Immature natural killer cell (primary cell): ENCODE results near the gene PALLD. TPM values are rescaled to one million over a fixed set of nuclear protein-coding genes. Genes with fewer than 3 reads are reported as not detected.

ENCODE experiments used
- DNase-seq, 3 donors: peaks; one replicate each; pipeline ENCODE4 v3.0.0; 2022; ENCODE audit warnings: mixed read lengths in 1 of 3
- H3K27ac Mint-ChIP-seq, 6 donors: one replicate each; pipeline ENCODE4 v1.8.0; 2020; ENCODE audit warnings: mixed read lengths in 6 of 6, mild to moderate bottlenecking in 5 of 6, inconsistent platforms in 4 of 6, moderate library complexity in 3 of 6
- H3K27me3 Mint-ChIP-seq, 3 donors: one replicate each; pipeline ENCODE4 v1.8.0; 2020 to 2021; ENCODE audit warnings: low read depth in 3 of 3, mild to moderate bottlenecking in 3 of 3, mixed read lengths in 3 of 3, moderate library complexity in 3 of 3, inconsistent platforms in 1 of 3
- H3K36me3 Mint-ChIP-seq, 3 donors: one replicate each; pipeline ENCODE4 v1.8.0; 2020; ENCODE audit warnings: mixed read lengths in 3 of 3, inconsistent platforms in 2 of 3, mild to moderate bottlenecking in 2 of 3
- H3K4me1 Mint-ChIP-seq, 2 donors: one replicate each; pipeline ENCODE4 v1.8.0; 2020; ENCODE audit warnings: inconsistent platforms in 2 of 2, mild to moderate bottlenecking in 2 of 2, mixed read lengths in 2 of 2, moderate library complexity in 1 of 2
- H3K4me3 Mint-ChIP-seq, 5 donors: one replicate each; pipeline ENCODE4 v1.8.0; 2020; ENCODE audit warnings: mild to moderate bottlenecking in 5 of 5, mixed read lengths in 5 of 5, inconsistent platforms in 3 of 5, moderate library complexity in 3 of 5
- H3K9me3 Mint-ChIP-seq, 6 donors: one replicate each; pipeline ENCODE4 v1.8.0; 2020; ENCODE audit warnings: mild to moderate bottlenecking in 6 of 6, mixed read lengths in 6 of 6, inconsistent platforms in 4 of 6, moderate library complexity in 3 of 6
- polyA plus RNA-seq, 3 donors: library from polyadenylated mRNA; unstranded; fragments of 300-500 nt; fragmentation: Illumina TruSeq; gene quantifications; one replicate each; pipeline ENCODE4 v1.2.3, GENCODE V29; 2021

The PALLD gene
- polyA plus RNA-seq, 3 donors from 2014 or later, result 7.4 to 20.8 (median 15.8) TPM

GRCh38 chr4:168607215-168607614, 110.4 kb downstream of the PALLD start:
- Mint-ChIP-seq H3K27me3 (peaks cover 0 to 3% (median 2%) of the 10 kb centered on the region in 3 donors), H3K36me3 (no peaks in the 10 kb centered on the region), H3K4me3 (no peak overlapping the region), H3K9me3 (peaks cover 0 to 5% (median 0%) of the 10 kb centered on the region in 6 donors), H3K4me1 (no peaks in the 10 kb centered on the region), H3K27ac (no peak overlapping the region)
- DNase-seq, result no peak

GRCh38 chr4:168608771-168609170, 111.9 kb downstream of the PALLD start:
- H3K4me3 Mint-ChIP-seq, result no peak overlapping the region
- no peak overlapping the region for H3K27ac Mint-ChIP-seq
- H3K27me3 Mint-ChIP-seq, result peaks cover 0 to 2% (median 0%) of the 10 kb centered on the region in 3 donors
- H3K9me3 Mint-ChIP-seq, result peaks cover 0 to 6% (median 0%) of the 10 kb centered on the region in 6 donors
- no peaks in the 10 kb centered on the region for H3K36me3 Mint-ChIP-seq
- H3K4me1 Mint-ChIP-seq, result no peaks in the 10 kb centered on the region
- DNase-seq, result no peak

GRCh38 chr4:168609369-168609768, 112.5 kb downstream of the PALLD start:
- Mint-ChIP-seq H3K27ac (no peak overlapping the region), H3K4me3 (no peak overlapping the region), H3K4me1 (no peaks in the 10 kb centered on the region), H3K36me3 (no peaks in the 10 kb centered on the region), H3K9me3 (peaks cover 0 to 6% (median 0%) of the 10 kb centered on the region in 6 donors), H3K27me3 (peaks cover 0 to 2% (median 0%) of the 10 kb centered on the region in 3 donors)
- DNase-seq, result no peak

GRCh38 chr4:168610911-168611530, 114.2 kb downstream of the PALLD start:
- no peak overlapping the region for H3K4me3 Mint-ChIP-seq
- H3K9me3 Mint-ChIP-seq, result peaks cover 0 to 6% (median 0%) of the 10 kb centered on the region in 6 donors
- peaks cover 0 to 2% (median 2%) of the 10 kb centered on the region in 3 donors for H3K27me3 Mint-ChIP-seq
- no peaks in the 10 kb centered on the region for H3K36me3 Mint-ChIP-seq
- no peaks in the 10 kb centered on the region for H3K4me1 Mint-ChIP-seq
- no peak for DNase-seq
- no peak overlapping the region for H3K27ac Mint-ChIP-seq

GRCh38 chr4:168612450-168613135, 115.7 kb downstream of the PALLD start:
- Mint-ChIP-seq H3K27ac (no peak overlapping the region), H3K4me3 (no peak overlapping the region), H3K9me3 (peaks cover 0 to 6% (median 0%) of the 10 kb centered on the region in 6 donors), H3K4me1 (no peaks in the 10 kb centered on the region), H3K27me3 (peaks cover 0 to 2% (median 2%) of the 10 kb centered on the region in 3 donors), H3K36me3 (no peaks in the 10 kb centered on the region)
- DNase-seq, result no peak

- Mint-ChIP-seq H3K4me3 (no peak overlapping the region), H3K4me1 (no peaks in the 10 kb centered on the region), H3K27me3 (peaks cover 2 to 3% (median 2%) of the 10 kb centered on the region in 3 donors), H3K27ac (no peak overlapping the region), H3K36me3 (no peaks in the 10 kb centered on the region), H3K9me3 (peaks cover 0 to 6% (median 0%) of the 10 kb centered on the region in 6 donors)
- DNase-seq, result no peak
These were observed 117.0 kb downstream of the PALLD start for GRCh38 chr4:168613869-168614268.

- Mint-ChIP-seq H3K27me3 (peaks cover 2 to 5% (median 3%) of the 10 kb centered on the region in 3 donors), H3K36me3 (no peaks in the 10 kb centered on the region), H3K27ac (no peak overlapping the region), H3K4me3 (no peak overlapping the region), H3K9me3 (peaks cover 0 to 6% (median 0%) of the 10 kb centered on the region in 6 donors), H3K4me1 (no peaks in the 10 kb centered on the region)
- no peak for DNase-seq
These were observed 117.6 kb downstream of the PALLD start for GRCh38 chr4:168614281-168615057.

- H3K27ac Mint-ChIP-seq, result no peak overlapping the region
- no peak for DNase-seq
- peaks cover 0 to 2% (median 0%) of the 10 kb centered on the region in 6 donors for H3K9me3 Mint-ChIP-seq
- peaks cover 2 to 5% (median 5%) of the 10 kb centered on the region in 3 donors for H3K27me3 Mint-ChIP-seq
- no peaks in the 10 kb centered on the region for H3K4me1 Mint-ChIP-seq
- H3K36me3 Mint-ChIP-seq, result no peaks in the 10 kb centered on the region
- no peak overlapping the region for H3K4me3 Mint-ChIP-seq
These were observed 118.6 kb downstream of the PALLD start for GRCh38 chr4:168615294-168616065.

- Mint-ChIP-seq H3K27me3 (peaks cover 2 to 10% (median 8%) of the 10 kb centered on the region in 3 donors), H3K4me1 (no peaks in the 10 kb centered on the region), H3K36me3 (no peaks in the 10 kb centered on the region), H3K9me3 (no peaks in the 10 kb centered on the region), H3K27ac (no peak overlapping the region), H3K4me3 (no peak overlapping the region)
- DNase-seq, result no peak
These were observed 121.9 kb downstream of the PALLD start for GRCh38 chr4:168618577-168619265.

- no peaks in the 10 kb centered on the region for H3K4me1 Mint-ChIP-seq
- no peak overlapping the region for H3K4me3 Mint-ChIP-seq
- H3K36me3 Mint-ChIP-seq, result no peaks in the 10 kb centered on the region
- no peak overlapping the region for H3K27ac Mint-ChIP-seq
- peaks cover 2 to 12% (median 8%) of the 10 kb centered on the region in 3 donors for H3K27me3 Mint-ChIP-seq
- no peaks in the 10 kb centered on the region for H3K9me3 Mint-ChIP-seq
- no peak for DNase-seq
These were observed 122.4 kb downstream of the PALLD start for GRCh38 chr4:168619266-168619631.

GRCh38 chr4:168621806-168622589, 125.1 kb downstream of the PALLD start:
- H3K9me3 Mint-ChIP-seq, result no peaks in the 10 kb centered on the region
- no peaks in the 10 kb centered on the region for H3K4me1 Mint-ChIP-seq
- H3K36me3 Mint-ChIP-seq, result no peaks in the 10 kb centered on the region
- no peak overlapping the region for H3K4me3 Mint-ChIP-seq
- no peak overlapping the region for H3K27ac Mint-ChIP-seq
- no peak for DNase-seq
- peaks cover 4 to 16% (median 8%) of the 10 kb centered on the region in 3 donors for H3K27me3 Mint-ChIP-seq

- no peak overlapping the region for H3K4me3 Mint-ChIP-seq
- H3K27ac Mint-ChIP-seq, result no peak overlapping the region
- DNase-seq, result no peak
- no peaks in the 10 kb centered on the region for H3K9me3 Mint-ChIP-seq
- no peaks in the 10 kb centered on the region for H3K4me1 Mint-ChIP-seq
- H3K27me3 Mint-ChIP-seq, result peaks cover 4 to 16% (median 8%) of the 10 kb centered on the region in 3 donors
- no peaks in the 10 kb centered on the region for H3K36me3 Mint-ChIP-seq
These were observed 125.7 kb downstream of the PALLD start for GRCh38 chr4:168622600-168622999.
